Prostate gland (tissue), 2 donors: ENCODE results near the gene ZBTB5.

ENCODE experiments used
- POLR2AphosphoS5 ChIP-seq: sonication (generic); formaldehyde crosslinking; IDR thresholded peaks from one replicate; pipeline ENCODE4 v1.6.1; 2017; ENCODE audit warnings: antibody characterized with exemption
- TF ChIP-seq, protein P1 (sequence below), 4 experiments: fragments of 200-600 bp in 2 of 4; fragments of 450-650 bp in 2 of 4; sonication (generic) in 2 of 4; IDR thresholded peaks; 1 replicate in 3 of 4; 2 replicates in 1 of 4; pipeline ENCODE4 v1.5.1; 2016 to 2019; ENCODE audit warnings: antibody characterized with exemption in 4 of 4, mild to moderate bottlenecking in 2 of 4, moderate library complexity in 2 of 4

DNA sequence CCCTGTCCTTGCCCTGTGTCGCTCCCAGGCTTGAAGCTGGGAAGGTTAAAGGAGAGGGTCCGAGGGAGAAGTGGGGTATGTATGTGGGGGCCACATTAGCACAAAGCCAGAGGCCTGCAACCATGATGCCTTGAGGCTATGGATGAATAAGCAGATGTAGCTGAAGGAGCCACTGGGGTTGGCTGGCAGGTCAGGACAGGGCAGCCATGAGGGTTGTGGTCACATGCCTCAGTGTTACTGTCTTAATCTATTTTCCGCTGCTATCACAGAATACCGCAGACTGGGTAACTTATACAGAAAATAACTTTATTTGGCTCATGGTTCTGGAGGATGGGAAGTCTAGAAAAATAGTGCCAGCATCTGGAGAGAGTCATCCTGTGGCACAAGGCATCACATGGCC is 51.9 kb downstream of the ZBTB5 start:
- TF ChIP-seq, protein P1, sequence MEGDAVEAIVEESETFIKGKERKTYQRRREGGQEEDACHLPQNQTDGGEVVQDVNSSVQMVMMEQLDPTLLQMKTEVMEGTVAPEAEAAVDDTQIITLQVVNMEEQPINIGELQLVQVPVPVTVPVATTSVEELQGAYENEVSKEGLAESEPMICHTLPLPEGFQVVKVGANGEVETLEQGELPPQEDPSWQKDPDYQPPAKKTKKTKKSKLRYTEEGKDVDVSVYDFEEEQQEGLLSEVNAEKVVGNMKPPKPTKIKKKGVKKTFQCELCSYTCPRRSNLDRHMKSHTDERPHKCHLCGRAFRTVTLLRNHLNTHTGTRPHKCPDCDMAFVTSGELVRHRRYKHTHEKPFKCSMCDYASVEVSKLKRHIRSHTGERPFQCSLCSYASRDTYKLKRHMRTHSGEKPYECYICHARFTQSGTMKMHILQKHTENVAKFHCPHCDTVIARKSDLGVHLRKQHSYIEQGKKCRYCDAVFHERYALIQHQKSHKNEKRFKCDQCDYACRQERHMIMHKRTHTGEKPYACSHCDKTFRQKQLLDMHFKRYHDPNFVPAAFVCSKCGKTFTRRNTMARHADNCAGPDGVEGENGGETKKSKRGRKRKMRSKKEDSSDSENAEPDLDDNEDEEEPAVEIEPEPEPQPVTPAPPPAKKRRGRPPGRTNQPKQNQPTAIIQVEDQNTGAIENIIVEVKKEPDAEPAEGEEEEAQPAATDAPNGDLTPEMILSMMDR (IDR thresholded peaks at IDR 0.05), result no peak
- TF ChIP-seq POLR2AphosphoS5, result no peak
